ENCODE results near the gene FOXL3.
A peak's percentile ranks its signal among the peaks of the same experiment; 100 is the strongest.

Gene FOXL3

GRCh38 chr7:320297-320696 lies 30.3 kb downstream of the FOXL3 start:
- H3K27me3 ChIP-seq (replicated peaks in 2 of 5; ENCODE audit: control insufficient read depth in 4 of 5, insufficient read depth in 5 of 5, low read length in 4 of 5): peaks cover 2 to 45% (median 7%) of the 10 kb centered on the region in 5 experiments
- WGBS (ENCODE audit: insufficient coverage): 86% methylated on average over 1 of the region's 2 CpGs
- H3K9me3 ChIP-seq (ENCODE audit: control extremely low read depth in 1 of 5, control insufficient read depth in 4 of 5, insufficient read depth in 2 of 5, low read depth in 1 of 5, low read length in 4 of 5): peaks cover 0 to 4% (median 3%) of the 10 kb centered on the region in 5 experiments
- no peak overlapping the region for H3K4me3 ChIP-seq (ENCODE audit: control insufficient read depth in 1 of 7, extremely low read depth in 1 of 7, insufficient read depth in 4 of 7, low read depth in 2 of 7, low read length in 6 of 7)
- H3K36me3 ChIP-seq (ENCODE audit: control insufficient read depth in 4 of 4, insufficient read depth in 4 of 4, low read length in 3 of 4): no peaks in the 10 kb centered on the region
- H3K27ac ChIP-seq (ENCODE audit: insufficient read depth in 1 of 2, low read depth in 1 of 2, low read length in 2 of 2, poor library complexity in 1 of 2, severe bottlenecking in 2 of 2): no peak overlapping the region
- H3K4me1 ChIP-seq (ENCODE audit: control extremely low read depth in 1 of 4, control insufficient read depth in 4 of 4, insufficient read depth in 4 of 4, low read length in 3 of 4): peaks cover 0 to 3% (median 1%) of the 10 kb centered on the region in 4 experiments
- ChIA-PET POLR2A (no interaction called here), CTCF (interaction anchor here (1.7 to 2.2 kb wide), 2 partner anchors 451 to 453 kb away, joined by 7 to 9 read pairs; no protein-coding TSS in a partner anchor)
- DNase-seq: no peak

GRCh38 chr7:322111-322671 lies 32.2 kb downstream of the FOXL3 start:
- CTCF ChIA-PET: interaction anchor here (0.6 to 2.2 kb wide), 12 partner anchors 8 to 455 kb away, joined by 3 to 13 read pairs (median 5); no protein-coding TSS in a partner anchor
- Histone ChIP-seq H3K4me3 (ENCODE audit: control insufficient read depth in 1 of 7, extremely low read depth in 1 of 7, insufficient read depth in 4 of 7, low read depth in 2 of 7, low read length in 6 of 7) (peak overlapping the region in 2 of 7 experiments; percentile 16 to 26), H3K4me1 (ENCODE audit: control extremely low read depth in 1 of 4, control insufficient read depth in 4 of 4, insufficient read depth in 4 of 4, low read length in 3 of 4) (peaks cover 0 to 3% (median 1%) of the 10 kb centered on the region in 4 experiments), H3K27ac (ENCODE audit: insufficient read depth in 1 of 2, low read depth in 1 of 2, low read length in 2 of 2, poor library complexity in 1 of 2, severe bottlenecking in 2 of 2) (no peak overlapping the region), H3K27me3 (replicated peaks in 2 of 5; ENCODE audit: control insufficient read depth in 4 of 5, insufficient read depth in 5 of 5, low read length in 4 of 5) (peaks cover 2 to 33% (median 7%) of the 10 kb centered on the region in 5 experiments), H3K36me3 (ENCODE audit: control insufficient read depth in 4 of 4, insufficient read depth in 4 of 4, low read length in 3 of 4) (no peaks in the 10 kb centered on the region), H3K9me3 (ENCODE audit: control extremely low read depth in 1 of 5, control insufficient read depth in 4 of 5, insufficient read depth in 2 of 5, low read depth in 1 of 5, low read length in 4 of 5) (peaks cover 0 to 6% (median 5%) of the 10 kb centered on the region in 5 experiments)
- peak; percentile 50 to 56 (median 54) for DNase-seq
- WGBS (ENCODE audit: insufficient coverage): 13% methylated on average over 35 of the region's 45 CpGs
- POLR2A ChIA-PET: no interaction called here

- 98% methylated on average over 6 of the region's 6 CpGs for WGBS (ENCODE audit: insufficient coverage)
- peaks cover 2 to 28% (median 7%) of the 10 kb centered on the region in 5 experiments for H3K27me3 ChIP-seq (replicated peaks in 2 of 5; ENCODE audit: control insufficient read depth in 4 of 5, insufficient read depth in 5 of 5, low read length in 4 of 5)
- peaks cover 0 to 3% (median 1%) of the 10 kb centered on the region in 4 experiments for H3K4me1 ChIP-seq (ENCODE audit: control extremely low read depth in 1 of 4, control insufficient read depth in 4 of 4, insufficient read depth in 4 of 4, low read length in 3 of 4)
- DNase-seq: no peak
- no peak overlapping the region for H3K27ac ChIP-seq (ENCODE audit: insufficient read depth in 1 of 2, low read depth in 1 of 2, low read length in 2 of 2, poor library complexity in 1 of 2, severe bottlenecking in 2 of 2)
- H3K36me3 ChIP-seq (ENCODE audit: control insufficient read depth in 4 of 4, insufficient read depth in 4 of 4, low read length in 3 of 4): no peaks in the 10 kb centered on the region
- ChIA-PET CTCF (interaction anchor here (1.0 to 2.0 kb wide), 7 partner anchors 9 to 453 kb away, joined by 3 to 13 read pairs (median 5); no protein-coding TSS in a partner anchor), POLR2A (no interaction called here)
- H3K9me3 ChIP-seq (ENCODE audit: control extremely low read depth in 1 of 5, control insufficient read depth in 4 of 5, insufficient read depth in 2 of 5, low read depth in 1 of 5, low read length in 4 of 5): peaks cover 0 to 6% (median 3%) of the 10 kb centered on the region in 5 experiments
- no peak overlapping the region for H3K4me3 ChIP-seq (ENCODE audit: control insufficient read depth in 1 of 7, extremely low read depth in 1 of 7, insufficient read depth in 4 of 7, low read depth in 2 of 7, low read length in 6 of 7)
These were observed 32.7 kb downstream of the FOXL3 start for GRCh38 chr7:322708-323111.

GRCh38 chr7:323410-323809 lies 33.4 kb downstream of the FOXL3 start:
- 87% methylated on average over 10 of the region's 10 CpGs for WGBS (ENCODE audit: insufficient coverage)
- DNase-seq: no peak

GRCh38 chr7:324011-324410 lies 34.0 kb downstream of the FOXL3 start:
- no peak overlapping the region for H3K4me3 ChIP-seq (ENCODE audit: control insufficient read depth in 1 of 7, extremely low read depth in 1 of 7, insufficient read depth in 4 of 7, low read depth in 2 of 7, low read length in 6 of 7)
- peaks cover 0 to 3% (median 1%) of the 10 kb centered on the region in 4 experiments for H3K4me1 ChIP-seq (ENCODE audit: control extremely low read depth in 1 of 4, control insufficient read depth in 4 of 4, insufficient read depth in 4 of 4, low read length in 3 of 4)
- no peaks in the 10 kb centered on the region for H3K36me3 ChIP-seq (ENCODE audit: control insufficient read depth in 4 of 4, insufficient read depth in 4 of 4, low read length in 3 of 4)
- H3K27me3 ChIP-seq (replicated peaks in 2 of 5; ENCODE audit: control insufficient read depth in 4 of 5, insufficient read depth in 5 of 5, low read length in 4 of 5): peaks cover 0 to 15% (median 7%) of the 10 kb centered on the region in 5 experiments
- ChIA-PET POLR2A (no interaction called here), CTCF (no interaction called here)
- 100% methylated on average over 7 of the region's 8 CpGs for WGBS (ENCODE audit: insufficient coverage)
- no peak for DNase-seq
- H3K27ac ChIP-seq (ENCODE audit: insufficient read depth in 1 of 2, low read depth in 1 of 2, low read length in 2 of 2, poor library complexity in 1 of 2, severe bottlenecking in 2 of 2): no peak overlapping the region
- peaks cover 0 to 6% (median 3%) of the 10 kb centered on the region in 5 experiments for H3K9me3 ChIP-seq (ENCODE audit: control extremely low read depth in 1 of 5, control insufficient read depth in 4 of 5, insufficient read depth in 2 of 5, low read depth in 1 of 5, low read length in 4 of 5)

More at GRCh38 chr7:323410-323809, 33.4 kb downstream of the FOXL3 start:
- Histone ChIP-seq H3K27me3 (replicated peaks in 2 of 5; ENCODE audit: control insufficient read depth in 4 of 5, insufficient read depth in 5 of 5, low read length in 4 of 5) (peaks cover 2 to 21% (median 7%) of the 10 kb centered on the region in 5 experiments), H3K4me1 (ENCODE audit: control extremely low read depth in 1 of 4, control insufficient read depth in 4 of 4, insufficient read depth in 4 of 4, low read length in 3 of 4) (peaks cover 0 to 3% (median 1%) of the 10 kb centered on the region in 4 experiments), H3K4me3 (ENCODE audit: control insufficient read depth in 1 of 7, extremely low read depth in 1 of 7, insufficient read depth in 4 of 7, low read depth in 2 of 7, low read length in 6 of 7) (no peak overlapping the region), H3K9me3 (ENCODE audit: control extremely low read depth in 1 of 5, control insufficient read depth in 4 of 5, insufficient read depth in 2 of 5, low read depth in 1 of 5, low read length in 4 of 5) (peaks cover 0 to 6% (median 3%) of the 10 kb centered on the region in 5 experiments), H3K36me3 (ENCODE audit: control insufficient read depth in 4 of 4, insufficient read depth in 4 of 4, low read length in 3 of 4) (no peaks in the 10 kb centered on the region), H3K27ac (ENCODE audit: insufficient read depth in 1 of 2, low read depth in 1 of 2, low read length in 2 of 2, poor library complexity in 1 of 2, severe bottlenecking in 2 of 2) (no peak overlapping the region)
- ChIA-PET POLR2A (no interaction called here), CTCF (interaction anchor here (1.0 to 1.3 kb wide), 2 partner anchors 9 to 313 kb away, joined by 3 to 7 read pairs; no protein-coding TSS in a partner anchor)

- CTCF ChIA-PET: interaction anchor here (1.4 kb wide), 1 partner anchor 310 kb away, joined by 5 read pairs; no protein-coding TSS in a partner anchor
These were observed 35.3 kb downstream of the FOXL3 start for GRCh38 chr7:325051-325798.

More at GRCh38 chr7:325051-325798, 35.3 kb downstream of the FOXL3 start:
- peaks cover 0 to 7% (median 3%) of the 10 kb centered on the region in 5 experiments for H3K27me3 ChIP-seq (replicated peaks in 2 of 5; ENCODE audit: control insufficient read depth in 4 of 5, insufficient read depth in 5 of 5, low read length in 4 of 5)
- H3K4me1 ChIP-seq (ENCODE audit: control extremely low read depth in 1 of 4, control insufficient read depth in 4 of 4, insufficient read depth in 4 of 4, low read length in 3 of 4): peaks cover 0 to 3% (median 1%) of the 10 kb centered on the region in 4 experiments
- no peaks in the 10 kb centered on the region for H3K36me3 ChIP-seq (ENCODE audit: control insufficient read depth in 4 of 4, insufficient read depth in 4 of 4, low read length in 3 of 4)
- WGBS (ENCODE audit: insufficient coverage): 94% methylated on average over 15 of the region's 20 CpGs
- H3K9me3 ChIP-seq (ENCODE audit: control extremely low read depth in 1 of 5, control insufficient read depth in 4 of 5, insufficient read depth in 2 of 5, low read depth in 1 of 5, low read length in 4 of 5): peaks cover 0 to 6% (median 3%) of the 10 kb centered on the region in 5 experiments
- H3K4me3 ChIP-seq (ENCODE audit: control insufficient read depth in 1 of 7, extremely low read depth in 1 of 7, insufficient read depth in 4 of 7, low read depth in 2 of 7, low read length in 6 of 7): no peak overlapping the region
- DNase-seq: no peak
- POLR2A ChIA-PET: no interaction called here
- no peak overlapping the region for H3K27ac ChIP-seq (ENCODE audit: insufficient read depth in 1 of 2, low read depth in 1 of 2, low read length in 2 of 2, poor library complexity in 1 of 2, severe bottlenecking in 2 of 2)

All from common myeloid progenitor, CD34-positive (primary cell).